Dedifferentiated amniotic fluid mesenchymal stem cell (primary cell): ENCODE data around the gene PHF20.
A peak's percentile ranks its signal among the peaks of the same experiment; 100 is the strongest.
"Not testable (repeated sequence)": the region's sequence is repeated elsewhere in the genome, so short reads cannot be mapped to it uniquely, and the experiment has no call there.

Experiments used
- DNase-seq: peaks from one replicate; pipeline ENCODE4 v3.0.0-alpha.2; 2016; ENCODE audit errors: extremely low spot score

The PHF20 gene

GRCh38 chr20:35839904-35840303 lies 68.1 kb downstream of the PHF20 start:
- no peak for DNase-seq

GRCh38 chr20:35840421-35840820 lies 68.6 kb downstream of the PHF20 start:
- no peak for DNase-seq

DNA sequence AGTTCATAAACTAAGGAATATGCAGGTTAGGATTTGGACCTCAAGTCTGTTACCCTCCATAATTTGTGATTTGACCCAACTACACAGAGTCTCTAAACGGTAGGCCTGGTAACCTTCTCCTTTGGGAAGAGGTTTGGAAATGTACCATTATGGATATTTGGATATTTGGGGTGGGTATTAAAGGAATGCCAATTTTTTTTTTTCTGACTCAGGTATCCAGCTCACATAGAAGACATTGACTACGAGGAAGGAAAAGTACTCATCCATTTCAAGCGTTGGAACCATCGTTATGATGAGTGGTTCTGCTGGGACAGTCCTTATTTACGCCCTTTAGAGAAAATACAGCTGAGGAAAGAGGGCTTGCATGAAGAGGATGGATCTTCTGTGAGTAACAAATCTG lies 70.5 kb downstream of the PHF20 start:
- DNase-seq, result no peak

DNA sequence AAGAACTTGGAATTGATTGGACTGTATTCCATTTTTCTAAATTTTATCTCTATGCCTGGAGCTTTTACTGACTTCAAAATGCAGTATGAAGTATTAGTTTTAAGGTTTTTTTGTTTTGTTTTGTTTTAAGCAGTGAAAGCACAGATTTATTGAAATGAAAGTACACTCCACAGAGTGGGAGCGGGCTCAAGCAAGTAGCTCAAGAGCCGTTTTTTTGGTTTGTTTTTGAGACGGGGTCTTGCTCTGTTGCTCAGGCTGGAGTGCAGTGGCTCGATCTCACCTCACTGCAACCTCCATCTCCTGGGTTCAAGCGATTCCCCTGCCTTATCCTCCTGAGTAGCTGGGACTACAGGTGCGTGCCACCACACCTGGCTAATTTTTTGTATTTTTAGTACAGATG lies 72.1 kb downstream of the PHF20 start:
- DNase-seq, result not testable (repeated sequence)

GRCh38 chr20:35845561-35845960 lies 73.7 kb downstream of the PHF20 start:
- DNase-seq, result no peak

GRCh38 chr20:35849706-35850105 lies 77.9 kb downstream of the PHF20 start:
- DNase-seq, result no peak

DNA sequence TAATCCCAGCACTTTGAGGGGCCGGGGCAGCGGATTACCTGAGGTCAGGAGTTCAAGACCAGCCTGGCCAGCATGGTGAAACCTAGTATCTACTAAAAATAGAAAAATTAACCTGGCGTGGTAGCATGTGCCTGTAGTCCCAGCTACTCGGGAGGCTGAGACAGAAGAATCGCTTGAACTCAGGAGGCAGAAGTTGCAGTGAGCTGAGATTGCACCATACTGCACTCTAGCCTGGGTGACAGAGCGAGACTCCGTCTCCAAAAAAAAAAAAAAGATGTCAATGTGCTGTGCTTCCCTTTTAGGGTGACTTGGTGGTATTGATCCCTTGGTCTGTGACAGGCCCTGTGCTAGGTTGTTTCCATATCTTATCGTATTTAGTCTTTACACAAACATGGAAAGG lies 79.8 kb downstream of the PHF20 start:
- DNase-seq, result not testable (repeated sequence)

- DNase-seq, result no peak
Measured at GRCh38 chr20:35854713-35855348, 83.0 kb downstream of the PHF20 start.

GRCh38 chr20:35855641-35856040 lies 83.8 kb downstream of the PHF20 start:
- not testable (repeated sequence) for DNase-seq

DNA sequence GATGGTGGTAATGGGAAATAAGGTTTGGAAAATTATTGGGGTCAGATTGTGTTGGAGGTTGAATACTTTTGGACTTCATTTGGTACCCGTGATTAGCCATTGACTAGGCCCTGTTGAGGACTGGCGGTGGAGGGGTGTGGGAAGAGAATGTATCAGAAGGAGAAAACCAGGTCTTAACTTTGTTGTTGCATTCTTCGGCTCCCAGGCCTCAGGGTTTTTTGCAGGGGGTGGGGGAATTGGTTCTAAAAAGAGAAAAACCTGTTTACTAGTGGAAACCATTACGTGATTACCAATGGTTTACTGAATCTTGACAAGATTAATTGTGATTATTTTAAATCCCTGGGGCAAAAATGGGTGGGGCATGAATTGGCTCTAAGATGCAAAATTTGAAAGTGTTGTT lies 85.1 kb downstream of the PHF20 start:
- no peak for DNase-seq

GRCh38 chr20:35866418-35867202 lies 94.8 kb downstream of the PHF20 start:
- peak; percentile 69 for DNase-seq

DNA sequence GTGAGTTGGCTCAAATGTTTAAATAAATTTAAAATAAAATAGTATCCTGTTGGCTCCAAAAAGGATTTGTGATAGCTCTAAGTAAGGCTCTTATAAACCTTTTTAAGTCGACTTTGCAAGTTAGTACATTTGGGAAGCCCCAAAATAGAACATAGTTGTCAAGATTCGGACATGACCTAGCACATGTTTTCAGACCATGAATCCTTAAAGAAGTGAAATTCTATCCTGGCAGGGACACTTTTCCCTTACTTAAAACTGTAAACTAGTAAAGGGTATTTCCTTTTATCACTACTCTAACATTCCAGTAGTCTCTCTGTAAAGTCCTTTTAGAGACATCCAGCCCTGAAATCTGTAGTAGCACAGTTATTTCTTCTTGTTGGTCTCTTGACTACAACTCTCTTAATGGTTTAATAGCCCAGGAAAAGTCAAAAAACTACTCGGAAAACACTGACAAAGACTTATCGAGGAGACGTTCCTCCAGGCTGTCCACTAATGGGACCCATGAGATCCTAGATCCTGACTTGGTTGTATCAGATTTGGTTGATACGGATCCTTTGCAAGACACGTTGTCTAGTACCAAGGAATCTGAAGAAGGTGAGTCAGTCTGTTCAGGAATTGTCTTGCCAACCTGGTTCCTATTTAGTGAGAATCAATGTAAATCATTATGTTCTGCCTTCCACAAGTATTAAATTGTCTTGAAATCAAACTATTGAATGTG lies 98.9 kb downstream of the PHF20 start:
- DNase-seq, result no peak

DNA sequence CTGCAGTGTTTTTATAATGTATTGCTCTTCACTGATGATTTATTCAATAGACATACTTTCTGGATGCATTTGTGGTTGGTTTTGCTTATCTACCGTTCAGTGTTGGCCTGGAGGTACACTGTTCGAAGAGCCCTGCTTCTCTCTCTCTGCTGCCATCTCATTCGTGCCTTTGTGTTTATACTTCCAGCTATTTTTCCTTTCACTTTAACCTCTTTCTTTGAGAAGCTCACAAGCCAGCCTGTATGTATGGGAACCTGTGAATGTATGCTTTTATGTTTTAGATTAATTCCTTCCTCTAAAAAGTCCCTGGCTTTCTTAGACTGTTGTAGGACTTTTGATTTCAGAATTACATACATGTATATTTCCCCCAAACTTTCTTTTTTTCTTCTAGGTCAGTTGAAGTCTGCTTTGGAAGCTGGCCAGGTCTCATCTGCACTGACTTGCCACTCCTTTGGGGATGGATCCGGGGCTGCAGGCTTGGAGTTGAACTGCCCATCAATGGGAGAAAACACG lies 99.5 kb downstream of the PHF20 start:
- DNase-seq, result no peak

GRCh38 chr20:35876033-35876320 lies 104.2 kb downstream of the PHF20 start:
- no peak for DNase-seq

DNA sequence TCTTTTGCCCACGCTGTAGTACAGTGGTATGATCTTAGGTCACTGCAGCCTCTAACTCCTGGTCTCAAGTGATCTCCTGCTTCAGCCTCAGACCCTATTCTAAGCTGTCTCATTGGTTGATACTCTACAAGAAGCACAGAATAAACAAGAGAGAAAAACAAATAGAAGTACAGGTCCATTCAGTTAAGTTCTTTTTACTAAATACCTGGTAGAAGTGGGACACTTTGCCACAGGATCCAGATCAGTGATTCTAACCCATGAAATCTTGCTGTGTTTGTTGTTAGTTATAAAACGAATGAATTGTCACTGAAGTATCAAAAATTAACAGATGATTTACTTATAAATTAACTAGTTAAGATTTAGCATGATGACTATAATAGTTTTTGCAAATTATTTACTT lies 105.8 kb downstream of the PHF20 start:
- DNase-seq, result no peak

GRCh38 chr20:35878113-35878625 lies 106.4 kb downstream of the PHF20 start:
- no peak for DNase-seq

DNA sequence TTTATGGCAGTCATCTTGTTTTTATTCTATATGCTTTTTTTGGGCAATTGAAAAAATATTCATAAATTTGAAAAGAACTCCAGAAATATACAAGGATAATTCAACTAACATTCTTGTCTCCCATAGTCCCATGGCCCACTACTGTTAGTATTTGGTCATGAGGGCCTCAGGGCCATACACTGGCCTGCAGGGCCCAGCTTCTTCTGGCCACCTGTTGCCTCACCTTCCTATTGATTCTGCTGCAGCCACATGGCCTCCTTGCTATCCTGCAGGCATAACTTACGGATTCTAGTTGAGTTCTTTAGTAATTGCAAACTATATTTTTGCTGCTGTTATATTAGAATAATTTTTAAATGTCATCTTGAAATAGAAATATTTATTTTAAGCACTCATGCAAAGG lies 109.9 kb downstream of the PHF20 start:
- no peak for DNase-seq

GRCh38 chr20:35882427-35883161 lies 110.8 kb downstream of the PHF20 start:
- not testable (repeated sequence) for DNase-seq

DNA sequence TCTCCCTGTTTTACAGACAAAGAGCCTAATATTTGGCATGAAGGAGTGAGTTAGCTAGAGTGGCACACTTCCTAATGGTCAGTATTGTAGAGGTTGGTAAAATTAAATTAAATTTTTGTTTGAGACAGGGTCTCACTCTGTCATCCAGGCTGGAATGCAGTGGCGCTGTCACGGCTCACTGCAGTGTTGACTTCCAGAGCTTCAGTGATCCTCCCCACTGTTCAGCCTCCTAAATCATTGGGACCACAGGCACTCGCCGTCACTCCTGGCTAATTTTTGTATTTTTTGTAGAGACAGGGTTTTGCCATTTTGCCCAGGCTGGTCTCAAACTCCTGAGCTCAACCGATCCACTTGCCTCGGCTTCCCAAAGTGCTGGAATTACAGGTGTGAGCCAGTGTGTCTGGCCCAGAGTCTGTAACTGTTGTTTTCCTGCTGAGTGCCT lies 111.5 kb downstream of the PHF20 start:
- no peak for DNase-seq

GRCh38 chr20:35883778-35884540 lies 112.1 kb downstream of the PHF20 start:
- DNase-seq, result peak; percentile 95

DNA sequence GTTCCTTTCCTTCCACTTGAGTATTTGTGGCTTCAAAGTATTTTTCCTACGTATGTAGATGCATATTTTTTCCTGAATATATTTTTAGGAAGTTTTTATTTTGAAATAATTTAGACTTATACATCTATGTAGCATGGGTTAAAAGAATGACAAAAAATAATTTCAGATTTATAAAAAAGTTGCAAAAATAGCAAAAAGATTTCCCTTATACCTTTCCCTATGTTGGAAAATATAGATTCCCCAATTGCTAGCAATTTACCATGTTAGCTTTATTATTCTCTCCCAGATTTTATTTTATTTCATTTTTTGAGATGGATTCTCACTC lies 112.7 kb downstream of the PHF20 start:
- no peak for DNase-seq
